ENCODE data around the gene SPECC1L. TPM values are rescaled to one million over a fixed set of nuclear protein-coding genes. Genes with fewer than 3 reads are reported as not detected.
A peak's percentile ranks its signal among the peaks of the same experiment; 100 is the strongest.
"Not testable (repeated sequence)": the region's sequence is repeated elsewhere in the genome, so short reads cannot be mapped to it uniquely, and the experiment has no call there.

Gene SPECC1L
- total RNA-seq, 1 experiment from 2014 or later = 40.8 TPM

- BruUV-seq (replicated peaks); H3K9ac ChIP-seq (ENCODE audit: low read length); DNase-seq (ENCODE audit: low read depth, low spot score); H3K79me2 ChIP-seq (ENCODE audit: insufficient read depth, low read length); H3K9me2 ChIP-seq (ENCODE audit: insufficient read depth); H3K36me3 ChIP-seq (ENCODE audit: control insufficient read depth in 1 of 2, insufficient read depth in 2 of 2, low read length in 2 of 2); H3K4me3 ChIP-seq (replicated peaks in 1 of 2; ENCODE audit: low read depth in 1 of 2, low read length in 2 of 2); H4K20me1 ChIP-seq (ENCODE audit: insufficient read depth); intact Hi-C loops (cut with micrococcal nuclease); H3K27me3 ChIP-seq (ENCODE audit: insufficient read depth, low read length); H3K9me3 ChIP-seq (ENCODE audit: control insufficient read depth in 1 of 2, insufficient read depth in 1 of 2, low read depth in 1 of 2, low read length in 2 of 2); ATAC-seq; POLR2A ChIA-PET; H2AFZ ChIP-seq (ENCODE audit: low read depth, low read length, poor library complexity, severe bottlenecking); H3K4me2 ChIP-seq (ENCODE audit: low read length): not testable (repeated sequence)
- peak within 1 kb of the TSS; percentile 42; the same call in 1 of the 2 replicates for H3K27ac ChIP-seq (ENCODE audit: low read depth, low read length)
- ChIA-PET CTCF (interaction anchor here (3.5 kb wide), 1 partner anchor 54 kb away, joined by 95 read pairs; no protein-coding TSS in a partner anchor), RAD21 (ENCODE audit: low non-redundant PET in 1 of 2, low total read pairs in 2 of 2, uncharacterized antibody in 2 of 2, unreplicated experiment in 2 of 2) (interaction anchor here in 1 of 2 experiments (1.1 kb wide), 1 partner anchor 55 kb away, joined by 3 read pairs; no protein-coding TSS in a partner anchor)
- peaks cover 24 to 36% of the 10 kb centered on the region in 2 experiments for H3K4me1 ChIP-seq (ENCODE audit: control insufficient read depth in 1 of 2, insufficient read depth in 2 of 2, low read length in 2 of 2)
Observed at GRCh38 chr22:24245030-24245431, 25.6 kb upstream of the SPECC1L start, which contains the start of gene GGT5. GGT5 (minus strand) TSS chr22:24245082; CDS start chr22:24244725, 357 bp downstream.

GRCh38 chr22:24245584-24246561, 24.8 kb upstream of the SPECC1L start:
- H2AFZ ChIP-seq (ENCODE audit: low read depth, low read length, poor library complexity, severe bottlenecking); H3K4me2 ChIP-seq (ENCODE audit: low read length); H3K27ac ChIP-seq (ENCODE audit: low read depth, low read length); H3K27me3 ChIP-seq (ENCODE audit: insufficient read depth, low read length); H3K79me2 ChIP-seq (ENCODE audit: insufficient read depth, low read length); POLR2A ChIA-PET; BruUV-seq (replicated peaks); H4K20me1 ChIP-seq (ENCODE audit: insufficient read depth); H3K36me3 ChIP-seq (ENCODE audit: control insufficient read depth in 1 of 2, insufficient read depth in 2 of 2, low read length in 2 of 2); ATAC-seq; H3K9me3 ChIP-seq (ENCODE audit: control insufficient read depth in 1 of 2, insufficient read depth in 1 of 2, low read depth in 1 of 2, low read length in 2 of 2); H3K9ac ChIP-seq (ENCODE audit: low read length); intact Hi-C loops (cut with micrococcal nuclease); DNase-seq (ENCODE audit: low read depth, low spot score); H3K9me2 ChIP-seq (ENCODE audit: insufficient read depth); H3K4me3 ChIP-seq (replicated peaks in 1 of 2; ENCODE audit: low read depth in 1 of 2, low read length in 2 of 2): not testable (repeated sequence)
- H3K4me1 ChIP-seq (ENCODE audit: control insufficient read depth in 1 of 2, insufficient read depth in 2 of 2, low read length in 2 of 2) = peaks cover 24 to 36% of the 10 kb centered on the region in 2 experiments
- ChIA-PET RAD21 (ENCODE audit: low non-redundant PET in 1 of 2, low total read pairs in 2 of 2, uncharacterized antibody in 2 of 2, unreplicated experiment in 2 of 2) (interaction anchor here (0.6 to 1.8 kb wide), 4 partner anchors 47 to 423 kb away, joined by 3 to 39 read pairs (median 3); no protein-coding TSS in a partner anchor), CTCF (interaction anchor here (3.5 kb wide), 1 partner anchor 55 kb away, joined by 95 read pairs; no protein-coding TSS in a partner anchor)
